Activated CD4-positive, alpha-beta T cell treated with anti-CD3 and anti-CD28 coated beads, Interleukin-2, amount 50 U/mL, for 24 hours (primary cell): Measurements from ENCODE around the gene SDF4.

Source experiments
- DNase-seq, 2 donors: peaks; one replicate each; pipeline ENCODE4 v3.0.0-alpha.2; 2020; ENCODE audit warnings: low read depth in 1 of 2, low spot score in 1 of 2

Gene SDF4

DNA sequence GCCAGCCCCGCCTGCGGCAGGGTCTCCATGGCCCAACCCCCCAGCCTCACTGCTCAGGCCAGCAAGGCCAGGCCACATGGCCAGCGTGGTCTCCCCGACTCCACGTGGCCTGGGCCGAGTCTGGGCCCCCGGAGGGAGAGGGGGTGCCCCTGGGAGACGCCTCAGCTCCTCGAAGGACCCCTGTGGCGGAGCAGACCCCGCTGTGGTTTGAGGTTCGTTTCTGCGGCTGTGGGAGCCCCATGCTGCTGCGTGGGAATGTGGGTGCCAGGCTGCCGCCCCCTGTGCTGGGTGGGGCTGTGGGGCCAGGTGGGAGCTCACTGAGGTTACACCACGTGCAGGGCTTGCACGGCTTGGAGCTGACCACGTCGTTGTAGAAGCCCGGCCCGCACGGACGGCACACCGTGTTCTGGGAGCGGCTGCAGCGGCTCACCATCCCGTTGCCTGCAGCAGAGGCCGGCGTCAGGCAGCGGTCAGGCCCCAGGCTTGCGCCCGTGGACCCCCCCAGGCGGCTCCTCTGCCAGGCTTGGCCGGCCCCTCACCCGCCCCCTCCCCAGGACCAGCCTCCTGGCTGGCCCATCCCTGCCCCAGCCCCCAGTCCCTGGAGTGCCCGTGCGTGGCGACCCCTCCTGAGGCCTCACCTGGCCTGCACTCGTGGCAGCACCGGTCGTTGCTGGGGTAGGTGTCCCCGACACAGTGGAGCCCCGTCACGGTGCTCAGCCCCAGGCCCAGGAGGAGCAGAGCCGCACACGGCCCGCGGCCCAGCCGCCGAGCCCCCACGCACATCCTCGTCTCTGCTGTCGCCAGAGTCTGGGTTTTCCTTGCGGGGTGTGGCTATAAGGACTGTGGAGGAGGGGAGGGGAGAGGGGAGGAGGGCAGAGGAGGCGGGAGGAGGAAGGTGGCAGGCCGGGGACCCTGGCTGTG lies 18.2 kb downstream of the SDF4 start, which contains the start of gene TNFRSF4:
TSS of gene TNFRSF4 (minus strand) at position 809 of the 921 bp plus-strand sequence. CDS start at position 783, 26 bp downstream.
- no peak for DNase-seq

DNA sequence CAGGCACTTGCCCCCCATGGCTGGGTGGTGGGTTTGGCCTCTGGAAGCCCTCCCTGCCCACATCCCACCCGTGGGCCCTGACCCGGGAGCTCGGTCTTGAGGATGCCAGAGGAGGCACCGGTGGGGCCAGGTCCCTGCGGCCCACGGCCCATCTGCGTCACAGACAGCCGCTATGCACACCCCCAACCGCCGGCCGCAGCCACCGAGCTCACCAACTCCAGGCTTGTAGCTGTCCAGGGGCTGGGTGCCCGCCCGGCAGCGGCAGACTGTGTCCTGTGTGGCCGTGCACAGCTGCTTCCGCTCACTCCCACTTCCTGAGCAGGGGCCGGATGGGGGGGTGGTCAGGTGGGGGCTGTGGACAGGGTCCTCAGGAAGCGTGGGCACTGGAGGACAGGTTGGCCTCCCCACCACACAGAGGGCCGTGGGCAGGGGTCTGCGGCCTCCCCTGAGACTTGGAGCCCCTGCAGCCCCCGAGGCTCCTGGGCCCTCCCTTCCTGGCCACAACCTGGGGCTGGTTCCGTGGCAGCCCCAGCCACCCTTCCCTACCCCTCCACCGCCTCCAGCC lies 18.9 kb downstream of the SDF4 start:
- DNase-seq = no peak

DNA sequence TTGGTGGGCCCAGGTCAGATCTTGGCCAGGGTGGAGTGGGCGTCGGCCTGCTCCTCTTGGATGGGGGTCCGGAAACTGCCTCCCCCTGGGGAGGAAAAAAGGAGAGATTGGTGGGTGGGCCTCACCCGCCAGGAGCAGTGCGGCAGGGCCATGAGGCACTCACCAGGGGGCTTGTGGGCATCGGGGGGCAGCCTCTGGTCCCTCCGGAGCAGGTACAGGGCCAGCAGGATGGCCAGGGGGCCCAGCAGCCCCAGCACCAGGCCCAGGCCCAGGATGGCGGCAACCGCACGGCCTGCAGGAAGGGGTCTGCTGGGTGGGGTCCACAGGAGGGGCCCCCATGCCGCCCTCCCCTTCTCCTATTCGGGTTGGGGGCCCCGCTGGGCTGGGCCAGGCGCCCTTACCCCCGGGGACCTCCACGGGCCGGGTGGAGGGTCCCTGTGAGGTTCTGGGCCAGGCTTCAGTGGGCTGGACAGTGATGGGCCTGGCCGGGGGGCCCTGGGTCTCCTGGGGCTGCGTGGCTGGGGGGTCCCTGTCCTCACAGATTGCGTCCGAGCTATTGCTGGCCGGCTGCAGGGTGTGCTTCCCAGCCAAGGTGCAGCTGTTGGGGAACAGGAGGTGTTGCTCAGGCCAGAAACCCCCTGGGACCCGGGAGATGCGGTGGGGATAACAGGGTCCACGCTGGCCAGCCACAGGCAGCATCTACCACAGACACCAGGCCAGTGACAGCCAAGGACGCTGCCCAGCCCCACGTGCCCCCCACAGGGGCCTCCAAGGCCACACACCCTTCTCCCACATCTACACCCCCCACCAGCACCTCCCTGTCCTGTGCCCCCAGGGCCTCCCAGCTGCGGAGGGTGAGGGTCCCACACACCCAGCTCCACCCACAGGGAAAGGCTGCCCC lies 20.0 kb downstream of the SDF4 start:
- no peak for DNase-seq

- no peak for DNase-seq
These were observed 20.9 kb downstream of the SDF4 start for GRCh38 chr1:1210726-1211540.

GRCh38 chr1:1208713-1209433 lies 22.9 kb downstream of the SDF4 start:
- no peak for DNase-seq

DNA sequence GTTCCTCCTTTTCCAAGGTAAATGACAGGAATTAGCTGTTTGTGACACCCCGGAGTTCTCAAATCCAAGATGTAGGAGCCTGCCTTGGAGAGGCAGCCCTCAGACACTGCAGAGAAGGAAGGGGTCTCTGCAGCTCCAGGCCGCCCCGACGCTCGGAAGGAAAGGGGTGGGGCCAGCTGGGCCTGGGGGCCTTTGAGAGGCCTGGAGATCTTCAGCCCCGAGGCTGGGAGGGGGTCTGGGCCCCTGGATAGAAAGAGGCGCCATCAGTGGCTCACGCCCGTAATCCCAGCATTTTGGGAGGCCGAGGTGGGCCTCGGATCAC lies 24.3 kb downstream of the SDF4 start:
- no peak for DNase-seq

- no peak for DNase-seq
These were observed 24.8 kb downstream of the SDF4 start for GRCh38 chr1:1206966-1207531.

- peak in 1 of 2 donors; percentile 47 for DNase-seq
These were observed 25.3 kb downstream of the SDF4 start, which contains the start of gene TNFRSF18 for GRCh38 chr1:1206376-1206965. TNFRSF18 (minus strand) TSS chr1:1206592; CDS start chr1:1206571, 21 bp downstream.

GRCh38 chr1:1205769-1206375 lies 25.9 kb downstream of the SDF4 start:
- DNase-seq = no peak

- DNase-seq = no peak
These were observed 26.6 kb downstream of the SDF4 start for GRCh38 chr1:1204998-1205768.

- DNase-seq = no peak
These were observed 27.3 kb downstream of the SDF4 start for GRCh38 chr1:1204425-1204920.

GRCh38 chr1:1203561-1204424 lies 28.0 kb downstream of the SDF4 start:
- no peak for DNase-seq

DNA sequence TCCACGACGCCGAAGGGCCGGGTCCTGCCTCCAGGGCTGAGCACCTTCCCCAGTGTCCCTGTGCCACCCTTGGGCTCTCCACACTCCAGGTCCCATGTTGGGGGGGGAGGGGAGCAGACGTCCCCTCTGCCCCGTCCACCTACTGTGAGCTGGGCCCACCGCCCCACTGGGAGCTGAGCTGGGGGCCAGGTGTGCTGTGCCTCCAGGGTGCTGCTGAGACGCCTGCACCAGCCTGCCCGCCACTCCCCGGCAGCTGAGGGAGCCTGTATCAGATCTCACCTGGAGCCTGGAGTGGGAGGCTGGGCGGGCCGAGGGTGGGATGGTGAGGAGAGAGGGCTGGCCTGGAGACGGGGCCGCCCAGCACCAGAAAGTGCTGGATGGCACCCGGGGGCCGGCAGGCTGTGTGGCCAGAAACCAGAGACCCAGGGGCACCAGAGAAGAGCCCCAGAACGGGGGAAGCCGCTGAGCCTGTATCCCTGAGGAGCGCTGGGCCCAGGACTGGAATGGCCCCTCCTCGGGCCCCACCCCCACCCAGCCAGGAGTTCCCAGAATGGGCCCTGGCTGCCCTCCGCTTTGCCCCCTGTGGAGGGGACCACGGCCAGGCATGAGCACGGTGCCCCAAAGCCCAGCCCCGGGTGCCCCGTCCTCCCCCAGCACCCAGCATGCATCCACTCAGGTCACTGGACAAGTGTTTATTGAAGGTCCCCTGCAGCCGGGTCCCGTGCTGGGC lies 28.8 kb downstream of the SDF4 start:
- DNase-seq = no peak

DNA sequence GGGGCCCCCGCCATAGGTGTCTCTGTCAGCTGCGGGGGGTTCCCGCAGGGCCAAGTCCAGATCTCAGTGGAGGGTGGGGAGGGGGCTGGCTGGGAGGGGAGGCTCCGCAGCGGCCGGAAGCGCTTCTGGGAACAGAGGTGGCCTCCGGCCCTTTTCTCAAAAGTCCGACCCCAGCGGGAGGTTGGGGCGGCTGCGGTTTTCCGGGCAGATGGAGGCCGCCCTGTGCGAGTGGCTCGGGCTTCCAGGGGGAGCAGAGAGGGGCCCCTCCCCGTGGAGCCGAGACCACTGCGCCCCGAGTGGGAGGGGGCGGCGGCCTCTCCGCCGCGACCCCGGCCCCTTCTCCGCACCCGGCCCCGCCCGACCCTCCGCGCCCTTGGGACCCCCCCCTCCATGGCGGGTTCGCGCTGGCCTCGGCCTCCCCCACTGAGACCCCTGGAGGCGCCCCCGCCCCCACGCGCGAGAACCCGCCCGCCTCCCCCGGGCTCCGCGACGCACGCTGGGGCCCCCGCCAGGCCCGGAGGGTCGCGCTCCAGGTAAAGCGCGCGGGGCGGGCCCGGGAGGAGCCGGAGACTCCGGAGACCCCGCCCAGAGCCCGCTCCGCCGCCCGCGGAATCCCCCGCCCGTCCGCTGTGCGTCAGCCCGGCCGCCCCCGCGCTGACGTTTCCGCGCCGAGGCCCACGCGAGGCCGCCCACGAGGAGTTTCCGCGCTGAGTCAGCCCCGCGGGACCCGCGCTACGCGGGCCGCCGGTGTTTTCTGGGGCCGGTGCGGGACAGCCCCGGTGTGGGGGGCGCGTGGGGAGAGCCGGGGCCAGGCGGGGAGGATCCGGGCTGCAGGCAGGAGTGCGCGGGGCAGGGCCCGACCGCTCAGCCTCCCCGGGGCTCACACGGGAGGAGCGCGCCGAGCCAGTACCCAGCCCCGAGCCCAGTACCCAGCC lies 30.7 kb downstream of the SDF4 start:
- DNase-seq = peak; percentile 83 to 92
